MM.1S (cell line): ENCODE results near the gene MTHFD1L.

Source experiments
- DNase-seq: peaks from one replicate; pipeline ENCODE4 v3.0.0-alpha.2; 2015
- H2AFZ ChIP-seq: fragments of 300-600 bp; sonication (generic); 2 replicates; pipeline ENCODE4 v1.6.0; 2016; ENCODE audit warnings: antibody characterized with exemption, low read length
- H3F3A ChIP-seq: fragments of 300-600 bp; sonication (generic); 2 replicates; pipeline ENCODE4 v1.6.1; 2016; ENCODE audit warnings: mild to moderate bottlenecking, antibody characterized with exemption, low read length, moderate library complexity, mixed read lengths; ENCODE audit not compliant: insufficient read depth
- H3K27ac ChIP-seq: fragments of 300-600 bp; sonication (generic); 2 replicates; pipeline ENCODE4 v1.5.1; 2016; ENCODE audit warnings: mild to moderate bottlenecking, low read length
- H3K27me3 ChIP-seq: fragments of 300-600 bp; sonication (generic); replicated peaks from 2 replicates; pipeline ENCODE4 v1.6.0; 2016; ENCODE audit warnings: low read length; ENCODE audit not compliant: insufficient read depth
- H3K36me3 ChIP-seq: fragments of 300-600 bp; sonication (generic); replicated peaks from 2 replicates; pipeline ENCODE4 v1.6.1; 2016; ENCODE audit warnings: mild to moderate bottlenecking, low read length, mixed read lengths; ENCODE audit not compliant: insufficient read depth
- H3K4me1 ChIP-seq: fragments of 300-600 bp; sonication (generic); 2 replicates; pipeline ENCODE4 v1.6.1; 2016; ENCODE audit warnings: low read length, mixed read lengths
- H3K4me2 ChIP-seq: fragments of 300-600 bp; sonication (generic); 2 replicates; pipeline ENCODE4 v1.6.0; 2016; ENCODE audit warnings: low read depth, low read length
- H3K4me3 ChIP-seq: fragments of 300-600 bp; sonication (generic); 2 replicates; pipeline ENCODE4 v1.5.1; 2016; ENCODE audit warnings: low read length, mixed read lengths
- H3K79me2 ChIP-seq: fragments of 300-600 bp; sonication (generic); 2 replicates; pipeline ENCODE4 v1.6.1; 2016; ENCODE audit warnings: mixed run types, low read length, mixed read lengths
- H3K9ac ChIP-seq: fragments of 300-600 bp; sonication (generic); 2 replicates; pipeline ENCODE4 v1.6.1; 2016; ENCODE audit warnings: low read length, mixed read lengths
- H3K9me2 ChIP-seq: fragments of 300-600 bp; sonication (generic); replicated peaks from 2 replicates; pipeline ENCODE4 v1.6.1; 2016; ENCODE audit warnings: mild to moderate bottlenecking, low read length, mixed read lengths; ENCODE audit not compliant: insufficient read depth
- H3K9me3 ChIP-seq: fragments of 300-600 bp; sonication (generic); replicated peaks from 2 replicates; pipeline ENCODE4 v1.6.1; 2016; ENCODE audit warnings: mild to moderate bottlenecking, low read length, mixed read lengths; ENCODE audit not compliant: insufficient read depth
- H4K20me1 ChIP-seq: fragments of 300-600 bp; sonication (generic); 2 replicates; pipeline ENCODE4 v1.6.1; 2016; ENCODE audit warnings: mild to moderate bottlenecking, low read length, moderate library complexity, mixed read lengths; ENCODE audit not compliant: insufficient read depth
- EZH2 ChIP-seq: fragments of 300-600 bp; sonication (generic); optimal IDR thresholded peaks from 2 replicates; pipeline ENCODE3; 2017; ENCODE audit warnings: low read depth, mild to moderate bottlenecking, antibody characterized with exemption, low read length, mixed read lengths
- EZH2phosphoT487 ChIP-seq: fragments of 300-600 bp; sonication (generic); IDR thresholded peaks from 2 replicates; pipeline ENCODE4 v1.6.1; 2018; ENCODE audit warnings: antibody characterized with exemption, low read length
- TF ChIP-seq, protein P1 (sequence below): fragments of 300-600 bp; sonication (generic); IDR thresholded peaks from 2 replicates; pipeline ENCODE4 v1.5.1; 2016; ENCODE audit warnings: antibody characterized with exemption, low read length, mixed read lengths

The MTHFD1L gene

GRCh38 chr6:150978624-150979023 lies 113.1 kb downstream of the MTHFD1L start:
- Histone ChIP-seq H3K9ac (no peak overlapping the region), H3K4me2 (no peak overlapping the region), H3K27me3 (no peaks in the 10 kb centered on the region), H3K27ac (no peak overlapping the region), H3F3A (no peaks in the 10 kb centered on the region), H3K4me1 (no peaks in the 10 kb centered on the region), H3K9me3 (no peaks in the 10 kb centered on the region), H3K79me2 (no peaks in the 10 kb centered on the region), H3K9me2 (no peaks in the 10 kb centered on the region), H2AFZ (no peak overlapping the region), H3K4me3 (no peak overlapping the region), H4K20me1 (no peaks in the 10 kb centered on the region), H3K36me3 (no peaks in the 10 kb centered on the region)
- TF ChIP-seq EZH2phosphoT487: no peak
- TF ChIP-seq, protein P1, sequence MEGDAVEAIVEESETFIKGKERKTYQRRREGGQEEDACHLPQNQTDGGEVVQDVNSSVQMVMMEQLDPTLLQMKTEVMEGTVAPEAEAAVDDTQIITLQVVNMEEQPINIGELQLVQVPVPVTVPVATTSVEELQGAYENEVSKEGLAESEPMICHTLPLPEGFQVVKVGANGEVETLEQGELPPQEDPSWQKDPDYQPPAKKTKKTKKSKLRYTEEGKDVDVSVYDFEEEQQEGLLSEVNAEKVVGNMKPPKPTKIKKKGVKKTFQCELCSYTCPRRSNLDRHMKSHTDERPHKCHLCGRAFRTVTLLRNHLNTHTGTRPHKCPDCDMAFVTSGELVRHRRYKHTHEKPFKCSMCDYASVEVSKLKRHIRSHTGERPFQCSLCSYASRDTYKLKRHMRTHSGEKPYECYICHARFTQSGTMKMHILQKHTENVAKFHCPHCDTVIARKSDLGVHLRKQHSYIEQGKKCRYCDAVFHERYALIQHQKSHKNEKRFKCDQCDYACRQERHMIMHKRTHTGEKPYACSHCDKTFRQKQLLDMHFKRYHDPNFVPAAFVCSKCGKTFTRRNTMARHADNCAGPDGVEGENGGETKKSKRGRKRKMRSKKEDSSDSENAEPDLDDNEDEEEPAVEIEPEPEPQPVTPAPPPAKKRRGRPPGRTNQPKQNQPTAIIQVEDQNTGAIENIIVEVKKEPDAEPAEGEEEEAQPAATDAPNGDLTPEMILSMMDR: no peak
- DNase-seq: no peak

DNA sequence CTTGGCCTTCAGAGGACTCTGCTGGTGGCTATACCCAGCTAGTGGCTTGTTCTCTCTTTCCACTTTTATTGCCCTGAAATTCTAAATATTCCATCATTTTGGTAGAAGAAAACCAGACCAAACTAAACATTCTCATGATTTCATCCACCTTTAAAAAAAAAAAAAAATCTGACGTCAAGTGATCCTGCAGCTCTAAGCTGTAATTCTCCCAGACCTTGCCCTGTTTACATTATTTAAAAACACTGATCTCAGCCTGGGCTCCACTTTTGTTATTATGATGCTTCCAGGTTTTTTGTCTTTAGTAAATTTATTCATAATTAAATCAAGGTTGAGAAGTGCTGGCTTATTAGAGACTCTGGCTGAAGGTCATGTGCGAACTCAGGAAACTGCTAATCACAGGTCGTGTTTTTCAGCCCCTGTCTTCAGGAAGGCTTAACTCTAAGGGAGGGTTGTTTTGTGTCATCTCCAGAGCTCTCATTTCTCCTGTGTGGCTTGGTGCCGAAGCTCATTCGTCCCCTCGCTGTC lies 114.4 kb downstream of the MTHFD1L start:
- no peak for TF ChIP-seq EZH2phosphoT487
- no peak for TF ChIP-seq EZH2
- TF ChIP-seq, protein P1: no peak
- no peak for DNase-seq
- Histone ChIP-seq H2AFZ (no peak overlapping the region), H3F3A (no peaks in the 10 kb centered on the region), H3K9ac (no peak overlapping the region), H4K20me1 (no peaks in the 10 kb centered on the region), H3K36me3 (no peaks in the 10 kb centered on the region), H3K4me2 (no peak overlapping the region), H3K27me3 (no peaks in the 10 kb centered on the region), H3K79me2 (no peaks in the 10 kb centered on the region), H3K9me2 (no peaks in the 10 kb centered on the region), H3K27ac (no peak overlapping the region), H3K4me3 (no peak overlapping the region), H3K9me3 (no peaks in the 10 kb centered on the region), H3K4me1 (no peaks in the 10 kb centered on the region)

DNA sequence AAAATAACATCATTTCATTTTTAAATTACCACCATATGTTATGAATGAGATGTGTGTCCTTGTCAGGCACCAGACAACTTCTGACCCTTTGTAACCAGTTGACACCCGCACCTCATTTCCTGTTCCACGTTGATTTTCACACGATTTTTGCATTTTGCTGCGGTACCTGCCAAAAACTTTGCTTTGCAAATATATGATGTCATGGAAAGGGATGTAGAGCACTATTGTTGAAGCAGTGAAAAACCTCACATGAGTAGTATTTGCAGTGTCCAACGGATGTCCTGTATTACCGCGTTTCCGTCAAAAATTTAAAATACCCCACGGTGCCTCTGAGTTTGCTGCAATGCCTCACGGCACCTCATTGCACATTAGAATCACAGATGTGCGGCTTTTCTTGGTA lies 115.6 kb downstream of the MTHFD1L start:
- Histone ChIP-seq H3K79me2 (no peaks in the 10 kb centered on the region), H3K27me3 (no peaks in the 10 kb centered on the region), H3K27ac (no peak overlapping the region), H3K9ac (no peak overlapping the region), H2AFZ (no peak overlapping the region), H4K20me1 (no peaks in the 10 kb centered on the region), H3K4me3 (no peak overlapping the region), H3K36me3 (no peaks in the 10 kb centered on the region), H3K4me2 (no peak overlapping the region), H3K4me1 (no peaks in the 10 kb centered on the region), H3K9me3 (no peaks in the 10 kb centered on the region), H3F3A (no peaks in the 10 kb centered on the region), H3K9me2 (no peaks in the 10 kb centered on the region)
- TF ChIP-seq, protein P1: no peak
- TF ChIP-seq EZH2phosphoT487 (no peak), EZH2 (no peak)
- DNase-seq: no peak
